ENCODE measurements around the gene TENM4. TPM values are rescaled to one million over a fixed set of nuclear protein-coding genes. Genes with fewer than 3 reads are reported as not detected.

TENM4 gene
- polyA plus RNA-seq, 3 donors: 0.31 to 1.7 TPM; not detected in 1

DNA sequence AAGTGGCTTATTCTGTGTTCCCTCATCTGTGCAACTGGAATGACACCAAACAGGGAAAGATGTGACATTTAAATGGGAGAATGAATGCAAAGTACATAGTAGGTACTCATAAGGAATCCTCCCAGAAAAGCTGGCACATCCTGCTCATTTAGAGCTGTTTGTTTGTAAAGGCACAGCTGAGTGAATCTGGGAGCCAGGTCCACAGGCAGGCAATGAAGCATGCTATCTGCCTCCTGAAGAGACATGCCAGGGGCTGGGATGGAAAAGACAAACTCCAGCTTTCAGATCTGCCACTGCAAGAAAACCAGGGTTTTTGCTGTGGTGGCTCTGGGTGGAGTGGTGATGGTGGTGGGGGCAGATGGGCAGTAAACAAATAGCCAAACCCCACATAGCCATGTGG, 150.1 kb downstream of the TENM4 start:
- H3K9ac ChIP-seq (ENCODE audit: insufficient read depth, low read length, poor library complexity, severe bottlenecking): no peak overlapping the region
- no peak overlapping the region for H3K4me3 ChIP-seq (replicated peaks in 1 of 3; ENCODE audit: low read depth in 2 of 3, low read length in 3 of 3)
- Mint-ChIP-seq H3K27ac (no peak overlapping the region), H3K9me3 (peaks cover 0 to 7% (median 0%) of the 10 kb centered on the region in 7 donors), H3K27me3 (ENCODE audit: low read depth in 3 of 3) (peaks cover 1 to 7% (median 6%) of the 10 kb centered on the region in 3 donors), H3K36me3 (no peaks in the 10 kb centered on the region), H3K4me3 (no peak overlapping the region), H3K4me1 (peaks cover 4% of the 10 kb centered on the region)
- peaks cover 4 to 5% of the 10 kb centered on the region in 2 donors for H3K4me1 ChIP-seq (ENCODE audit: control insufficient read depth in 1 of 2, insufficient read depth in 2 of 2, low read length in 2 of 2)
- H3K4me2 ChIP-seq (replicated peaks; ENCODE audit: extremely low read depth, low read length, poor library complexity, severe bottlenecking): no peak overlapping the region
- no peak overlapping the region for H2AFZ ChIP-seq (ENCODE audit: insufficient read depth, low read depth, low read length, poor library complexity, severe bottlenecking)
- H3K9me3 ChIP-seq (replicated peaks in 1 of 2; ENCODE audit: control insufficient read depth in 1 of 2, insufficient read depth in 1 of 2, low read length in 2 of 2): no peaks in the 10 kb centered on the region
- H3K27me3 ChIP-seq (ENCODE audit: control insufficient read depth in 2 of 2, insufficient read depth in 2 of 2, low read length in 2 of 2): peaks cover 0 to 4% of the 10 kb centered on the region in 2 donors
- H4K20me1 ChIP-seq (ENCODE audit: insufficient read depth, low read length): no peaks in the 10 kb centered on the region
- no peak overlapping the region for H3K27ac ChIP-seq (ENCODE audit: low read depth in 1 of 2, low read length in 2 of 2)
- intact Hi-C loops (cut with micrococcal nuclease): no loop called here
- H3K36me3 ChIP-seq (replicated peaks in 1 of 2; ENCODE audit: control insufficient read depth in 1 of 2, insufficient read depth in 2 of 2, low read length in 2 of 2): no peaks in the 10 kb centered on the region
- no peaks in the 10 kb centered on the region for H3K79me2 ChIP-seq (ENCODE audit: insufficient read depth, low read length)
- TF ChIP-seq, protein P1, sequence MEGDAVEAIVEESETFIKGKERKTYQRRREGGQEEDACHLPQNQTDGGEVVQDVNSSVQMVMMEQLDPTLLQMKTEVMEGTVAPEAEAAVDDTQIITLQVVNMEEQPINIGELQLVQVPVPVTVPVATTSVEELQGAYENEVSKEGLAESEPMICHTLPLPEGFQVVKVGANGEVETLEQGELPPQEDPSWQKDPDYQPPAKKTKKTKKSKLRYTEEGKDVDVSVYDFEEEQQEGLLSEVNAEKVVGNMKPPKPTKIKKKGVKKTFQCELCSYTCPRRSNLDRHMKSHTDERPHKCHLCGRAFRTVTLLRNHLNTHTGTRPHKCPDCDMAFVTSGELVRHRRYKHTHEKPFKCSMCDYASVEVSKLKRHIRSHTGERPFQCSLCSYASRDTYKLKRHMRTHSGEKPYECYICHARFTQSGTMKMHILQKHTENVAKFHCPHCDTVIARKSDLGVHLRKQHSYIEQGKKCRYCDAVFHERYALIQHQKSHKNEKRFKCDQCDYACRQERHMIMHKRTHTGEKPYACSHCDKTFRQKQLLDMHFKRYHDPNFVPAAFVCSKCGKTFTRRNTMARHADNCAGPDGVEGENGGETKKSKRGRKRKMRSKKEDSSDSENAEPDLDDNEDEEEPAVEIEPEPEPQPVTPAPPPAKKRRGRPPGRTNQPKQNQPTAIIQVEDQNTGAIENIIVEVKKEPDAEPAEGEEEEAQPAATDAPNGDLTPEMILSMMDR (IDR thresholded peaks at IDR 0.05): no peak
- no peak for DNase-seq

DNA sequence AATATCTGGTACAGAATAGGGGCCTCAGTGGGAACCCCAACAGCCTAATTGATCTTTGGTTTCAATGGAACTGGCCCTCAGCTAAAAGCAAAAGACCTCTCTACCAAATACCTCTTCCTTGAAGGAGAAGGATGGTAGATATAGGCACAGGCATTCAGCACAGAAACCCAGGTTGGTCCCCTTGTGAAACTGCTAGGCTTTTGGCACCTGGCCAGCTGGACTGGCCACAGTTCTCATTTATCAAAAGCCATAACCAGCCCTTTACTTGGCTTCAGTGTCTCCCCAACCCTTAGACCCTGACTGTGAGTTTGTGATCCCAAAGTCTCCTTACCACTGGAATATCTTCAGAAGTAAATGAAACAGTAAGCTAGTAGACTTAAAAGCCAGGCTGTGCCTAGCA, 152.9 kb downstream of the TENM4 start:
- H3K36me3 Mint-ChIP-seq: no peaks in the 10 kb centered on the region
- Histone ChIP-seq H4K20me1 (ENCODE audit: insufficient read depth, low read length) (no peaks in the 10 kb centered on the region), H3K4me2 (replicated peaks; ENCODE audit: extremely low read depth, low read length, poor library complexity, severe bottlenecking) (no peak overlapping the region), H2AFZ (ENCODE audit: insufficient read depth, low read depth, low read length, poor library complexity, severe bottlenecking) (no peak overlapping the region), H3K27me3 (ENCODE audit: control insufficient read depth in 2 of 2, insufficient read depth in 2 of 2, low read length in 2 of 2) (peaks cover 0 to 4% of the 10 kb centered on the region in 2 donors), H3K9ac (ENCODE audit: insufficient read depth, low read length, poor library complexity, severe bottlenecking) (no peak overlapping the region), H3K79me2 (ENCODE audit: insufficient read depth, low read length) (no peaks in the 10 kb centered on the region), H3K4me3 (replicated peaks in 1 of 3; ENCODE audit: low read depth in 2 of 3, low read length in 3 of 3) (no peak overlapping the region), H3K9me3 (replicated peaks in 1 of 2; ENCODE audit: control insufficient read depth in 1 of 2, insufficient read depth in 1 of 2, low read length in 2 of 2) (peaks cover 0 to under 1% of the 10 kb centered on the region in 2 donors), H3K4me1 (ENCODE audit: control insufficient read depth in 1 of 2, insufficient read depth in 2 of 2, low read length in 2 of 2) (peaks cover 7 to 9% of the 10 kb centered on the region in 2 donors), H3K27ac (ENCODE audit: low read depth in 1 of 2, low read length in 2 of 2) (no peak overlapping the region), H3K36me3 (replicated peaks in 1 of 2; ENCODE audit: control insufficient read depth in 1 of 2, insufficient read depth in 2 of 2, low read length in 2 of 2) (no peaks in the 10 kb centered on the region)
- peaks cover 11% of the 10 kb centered on the region for H3K4me1 Mint-ChIP-seq
- DNase-seq: no peak
- intact Hi-C loops (cut with micrococcal nuclease): no loop called here
- H3K27ac Mint-ChIP-seq: no peak overlapping the region
- H3K9me3 Mint-ChIP-seq: peaks cover 0 to 9% (median 5%) of the 10 kb centered on the region in 7 donors
- TF ChIP-seq, protein P1 (IDR thresholded peaks at IDR 0.05): no peak
- peaks cover 1 to 6% (median 2%) of the 10 kb centered on the region in 3 donors for H3K27me3 Mint-ChIP-seq (ENCODE audit: low read depth in 3 of 3)
- no peak overlapping the region for H3K4me3 Mint-ChIP-seq

All from CD14-positive monocyte (primary cell).